ENCODE data around the gene RHOU. TPM values are rescaled to one million over a fixed set of nuclear protein-coding genes. Genes with fewer than 3 reads are reported as not detected.

Gene RHOU
- total RNA-seq, 4 donors from 2014 or later: 18.5 to 38.4 (median 23.5) TPM

DNA sequence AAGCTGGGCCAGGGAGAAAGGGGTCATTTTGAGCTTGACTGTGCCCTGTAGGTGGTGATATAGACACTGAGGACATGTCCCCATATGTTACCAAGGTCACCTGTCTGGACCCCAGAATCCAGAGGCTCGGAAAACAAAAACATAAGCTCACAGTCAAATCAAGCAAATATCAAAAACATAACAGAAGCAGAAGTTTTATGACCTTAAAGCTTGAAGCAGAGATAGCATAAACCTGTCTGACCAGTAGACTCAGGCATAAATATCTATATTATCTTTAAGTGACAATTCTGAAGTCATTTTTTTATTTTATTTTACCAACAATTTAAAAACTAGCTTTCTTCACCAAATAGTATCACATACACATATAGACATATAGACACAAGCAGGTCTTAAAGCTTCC lies 32.8 kb upstream of the RHOU start:
- no peak for DNase-seq
- no peaks in the 10 kb centered on the region for H3K9me3 ChIP-seq
- H3K27me3 ChIP-seq: no peaks in the 10 kb centered on the region
- peaks cover 2 to 3% of the 10 kb centered on the region in 2 donors for H3K4me1 ChIP-seq
- no peak overlapping the region for H3K4me3 ChIP-seq (replicated peaks in 1 of 3)
- WGBS, 2 donors: 94 to 97% methylated on average over 1 of the region's 1 CpG
- intact Hi-C loops (cut with DNase I): no loop called here
- H3K36me3 ChIP-seq: no peaks in the 10 kb centered on the region
- TF ChIP-seq POLR2A (IDR thresholded peaks at IDR 0.05): no peak
- TF ChIP-seq, protein P1, sequence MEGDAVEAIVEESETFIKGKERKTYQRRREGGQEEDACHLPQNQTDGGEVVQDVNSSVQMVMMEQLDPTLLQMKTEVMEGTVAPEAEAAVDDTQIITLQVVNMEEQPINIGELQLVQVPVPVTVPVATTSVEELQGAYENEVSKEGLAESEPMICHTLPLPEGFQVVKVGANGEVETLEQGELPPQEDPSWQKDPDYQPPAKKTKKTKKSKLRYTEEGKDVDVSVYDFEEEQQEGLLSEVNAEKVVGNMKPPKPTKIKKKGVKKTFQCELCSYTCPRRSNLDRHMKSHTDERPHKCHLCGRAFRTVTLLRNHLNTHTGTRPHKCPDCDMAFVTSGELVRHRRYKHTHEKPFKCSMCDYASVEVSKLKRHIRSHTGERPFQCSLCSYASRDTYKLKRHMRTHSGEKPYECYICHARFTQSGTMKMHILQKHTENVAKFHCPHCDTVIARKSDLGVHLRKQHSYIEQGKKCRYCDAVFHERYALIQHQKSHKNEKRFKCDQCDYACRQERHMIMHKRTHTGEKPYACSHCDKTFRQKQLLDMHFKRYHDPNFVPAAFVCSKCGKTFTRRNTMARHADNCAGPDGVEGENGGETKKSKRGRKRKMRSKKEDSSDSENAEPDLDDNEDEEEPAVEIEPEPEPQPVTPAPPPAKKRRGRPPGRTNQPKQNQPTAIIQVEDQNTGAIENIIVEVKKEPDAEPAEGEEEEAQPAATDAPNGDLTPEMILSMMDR (IDR thresholded peaks at IDR 0.05): no peak
- no peak overlapping the region for H3K27ac ChIP-seq

- 97 to 98% methylated on average over 4 of the region's 4 CpGs for WGBS, 2 donors
- no peaks in the 10 kb centered on the region for H3K27me3 ChIP-seq
- H3K36me3 ChIP-seq: no peaks in the 10 kb centered on the region
- DNase-seq: no peak
- no peak overlapping the region for H3K4me3 ChIP-seq (replicated peaks in 1 of 3)
- H3K9me3 ChIP-seq: no peaks in the 10 kb centered on the region
- H3K27ac ChIP-seq: no peak overlapping the region
- intact Hi-C loops (cut with DNase I): no loop called here
- TF ChIP-seq, protein P1 (IDR thresholded peaks at IDR 0.05): no peak
- no peak for TF ChIP-seq POLR2A (IDR thresholded peaks at IDR 0.05)
- no peaks in the 10 kb centered on the region for H3K4me1 ChIP-seq
Measured at GRCh38 chr1:228706305-228706704, 29.0 kb upstream of the RHOU start.

DNA sequence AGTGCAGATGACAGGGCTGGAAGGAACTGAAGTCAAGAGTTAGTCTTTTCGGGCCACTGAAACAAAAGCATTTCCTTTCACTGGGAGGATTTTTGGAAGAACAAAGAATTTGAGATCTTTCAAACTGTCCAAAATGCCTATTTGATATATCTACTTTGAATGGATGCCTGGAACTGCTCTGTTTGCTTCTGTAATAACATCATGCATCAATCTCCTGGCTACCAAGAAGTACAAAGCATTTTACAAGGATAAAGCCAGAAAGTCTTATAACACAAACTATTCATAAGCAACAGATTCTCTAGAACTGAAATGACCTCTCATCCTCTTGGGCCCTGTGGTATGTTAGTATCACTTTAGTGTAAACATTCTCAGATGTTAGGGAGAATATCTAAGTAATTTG lies 18.2 kb upstream of the RHOU start:
- H3K4me1 ChIP-seq: no peaks in the 10 kb centered on the region
- no peak overlapping the region for H3K4me3 ChIP-seq (replicated peaks in 1 of 3)
- TF ChIP-seq, protein P1 (IDR thresholded peaks at IDR 0.05): no peak
- no peak for DNase-seq
- H3K27me3 ChIP-seq: no peaks in the 10 kb centered on the region
- no peak overlapping the region for H3K27ac ChIP-seq
- WGBS, 2 donors: 56 to 80% methylated on average over 1 of the region's 1 CpG
- no peaks in the 10 kb centered on the region for H3K36me3 ChIP-seq
- intact Hi-C loops (cut with DNase I): no loop called here
- H3K9me3 ChIP-seq: no peaks in the 10 kb centered on the region

GRCh38 chr1:228721407-228721806 lies 13.9 kb upstream of the RHOU start:
- DNase-seq: no peak

GRCh38 chr1:228723287-228723686 lies 12.0 kb upstream of the RHOU start:
- no peak for TF ChIP-seq POLR2A (IDR thresholded peaks at IDR 0.05)
- TF ChIP-seq, protein P1 (IDR thresholded peaks at IDR 0.05): no peak
- no peaks in the 10 kb centered on the region for H3K4me1 ChIP-seq
- no peak for DNase-seq
- no peak overlapping the region for H3K4me3 ChIP-seq (replicated peaks in 1 of 3)
- H3K27me3 ChIP-seq: no peaks in the 10 kb centered on the region
- H3K36me3 ChIP-seq: no peaks in the 10 kb centered on the region
- no peak overlapping the region for H3K27ac ChIP-seq
- 88 to 94% methylated on average over 6 of the region's 6 CpGs for WGBS, 2 donors
- intact Hi-C loops (cut with DNase I): no loop called here
- H3K9me3 ChIP-seq: no peaks in the 10 kb centered on the region

More at GRCh38 chr1:228721407-228721806, 13.9 kb upstream of the RHOU start:
- WGBS, 2 donors: 80 to 86% methylated on average over 10 of the region's 10 CpGs
- no peaks in the 10 kb centered on the region for H3K36me3 ChIP-seq
- intact Hi-C loops (cut with DNase I): no loop called here
- no peaks in the 10 kb centered on the region for H3K27me3 ChIP-seq
- H3K4me3 ChIP-seq (replicated peaks in 1 of 3): no peak overlapping the region
- no peak overlapping the region for H3K27ac ChIP-seq
- TF ChIP-seq, protein P1 (IDR thresholded peaks at IDR 0.05): no peak
- no peak for TF ChIP-seq POLR2A (IDR thresholded peaks at IDR 0.05)
- H3K4me1 ChIP-seq: no peaks in the 10 kb centered on the region
- no peaks in the 10 kb centered on the region for H3K9me3 ChIP-seq
